ENCODE results near the gene UPK3A.

Gene UPK3A

GRCh38 chr22:45343143-45343542, 58.4 kb downstream of the UPK3A start:
- no peak for DNase-seq (ENCODE audit: low spot score)
- no peak for TF ChIP-seq CTCF (IDR thresholded peaks at IDR 0.05; ENCODE audit: extremely low read depth, missing control alignments)

- no peak for DNase-seq (ENCODE audit: low spot score)
- TF ChIP-seq CTCF (IDR thresholded peaks at IDR 0.05; ENCODE audit: extremely low read depth, missing control alignments): no peak
Observed at GRCh38 chr22:45344334-45344733, 59.6 kb downstream of the UPK3A start.
